GM12873 (cell line): ENCODE data around the gene SLC6A17.

Source experiments
- TF ChIP-seq, protein P1 (sequence below): IDR thresholded peaks from 2 replicates; pipeline ENCODE4 v1.5.1; 2012; ENCODE audit warnings: low read depth, mild to moderate bottlenecking, moderate library complexity, low read length, control low read depth; ENCODE audit not compliant: insufficient read depth; ENCODE audit errors: missing control alignments

The SLC6A17 gene

GRCh38 chr1:110216844-110217444 lies 66.7 kb downstream of the SLC6A17 start:
- TF ChIP-seq, protein P1, sequence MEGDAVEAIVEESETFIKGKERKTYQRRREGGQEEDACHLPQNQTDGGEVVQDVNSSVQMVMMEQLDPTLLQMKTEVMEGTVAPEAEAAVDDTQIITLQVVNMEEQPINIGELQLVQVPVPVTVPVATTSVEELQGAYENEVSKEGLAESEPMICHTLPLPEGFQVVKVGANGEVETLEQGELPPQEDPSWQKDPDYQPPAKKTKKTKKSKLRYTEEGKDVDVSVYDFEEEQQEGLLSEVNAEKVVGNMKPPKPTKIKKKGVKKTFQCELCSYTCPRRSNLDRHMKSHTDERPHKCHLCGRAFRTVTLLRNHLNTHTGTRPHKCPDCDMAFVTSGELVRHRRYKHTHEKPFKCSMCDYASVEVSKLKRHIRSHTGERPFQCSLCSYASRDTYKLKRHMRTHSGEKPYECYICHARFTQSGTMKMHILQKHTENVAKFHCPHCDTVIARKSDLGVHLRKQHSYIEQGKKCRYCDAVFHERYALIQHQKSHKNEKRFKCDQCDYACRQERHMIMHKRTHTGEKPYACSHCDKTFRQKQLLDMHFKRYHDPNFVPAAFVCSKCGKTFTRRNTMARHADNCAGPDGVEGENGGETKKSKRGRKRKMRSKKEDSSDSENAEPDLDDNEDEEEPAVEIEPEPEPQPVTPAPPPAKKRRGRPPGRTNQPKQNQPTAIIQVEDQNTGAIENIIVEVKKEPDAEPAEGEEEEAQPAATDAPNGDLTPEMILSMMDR, result no peak

- TF ChIP-seq, protein P1, result no peak
Observed at GRCh38 chr1:110218137-110218536, 67.8 kb downstream of the SLC6A17 start.

- TF ChIP-seq, protein P1, result no peak
Observed at GRCh38 chr1:110218739-110219138, 68.4 kb downstream of the SLC6A17 start.

GRCh38 chr1:110220324-110220723 lies 70.0 kb downstream of the SLC6A17 start:
- TF ChIP-seq, protein P1, result no peak

DNA sequence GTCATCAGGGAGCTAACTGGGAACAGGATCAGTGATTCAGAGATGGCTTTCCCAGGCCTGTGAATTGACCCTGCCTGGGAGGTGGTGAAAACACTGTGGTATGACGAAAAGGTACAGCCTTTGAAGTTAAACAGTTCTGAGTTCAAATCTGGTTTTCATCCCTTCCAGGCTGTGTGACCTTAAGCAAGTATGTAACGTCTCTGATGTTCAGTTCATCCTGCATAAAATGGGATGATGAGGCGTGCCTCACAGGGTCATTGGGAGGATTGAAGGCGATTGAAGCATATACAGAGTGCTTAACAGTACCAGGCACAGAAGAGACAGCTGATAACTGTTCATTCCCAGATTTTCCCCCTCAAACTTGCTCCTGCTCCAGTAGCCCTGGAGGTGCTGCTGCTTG lies 70.8 kb downstream of the SLC6A17 start:
- TF ChIP-seq, protein P1, result no peak

DNA sequence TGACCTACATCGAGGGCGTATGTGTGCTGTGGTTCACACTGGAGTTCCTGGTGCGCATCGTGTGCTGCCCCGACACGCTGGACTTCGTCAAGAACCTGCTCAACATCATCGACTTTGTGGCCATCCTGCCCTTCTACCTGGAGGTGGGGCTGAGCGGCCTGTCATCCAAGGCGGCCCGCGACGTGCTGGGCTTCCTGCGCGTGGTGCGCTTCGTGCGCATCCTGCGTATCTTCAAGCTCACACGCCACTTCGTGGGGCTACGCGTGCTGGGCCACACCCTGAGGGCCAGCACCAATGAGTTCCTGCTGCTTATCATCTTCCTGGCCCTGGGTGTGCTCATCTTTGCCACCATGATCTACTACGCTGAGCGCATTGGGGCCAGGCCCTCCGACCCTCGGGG lies 72.8 kb downstream of the SLC6A17 start:
- TF ChIP-seq, protein P1, result no peak

DNA sequence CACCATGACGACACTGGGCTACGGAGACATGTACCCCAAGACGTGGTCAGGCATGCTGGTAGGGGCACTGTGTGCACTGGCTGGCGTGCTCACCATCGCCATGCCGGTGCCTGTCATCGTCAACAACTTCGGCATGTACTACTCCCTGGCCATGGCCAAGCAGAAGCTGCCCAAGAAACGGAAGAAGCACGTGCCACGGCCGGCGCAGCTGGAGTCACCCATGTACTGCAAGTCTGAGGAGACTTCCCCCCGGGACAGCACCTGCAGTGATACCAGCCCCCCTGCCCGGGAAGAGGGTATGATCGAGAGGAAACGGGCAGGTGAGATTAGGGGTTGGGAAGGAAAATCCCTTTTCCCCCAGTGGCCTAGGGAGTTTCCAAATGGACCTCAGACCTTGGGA lies 73.3 kb downstream of the SLC6A17 start:
- TF ChIP-seq, protein P1, result no peak
